GM21576 (cell line): ENCODE results near the gene OR1E2.
"Not testable (repeated sequence)": the region's sequence is repeated elsewhere in the genome, so short reads cannot be mapped to it uniquely, and the experiment has no call there.

Experiments used
- ATAC-seq: cut with Tn5 transposase; IDR thresholded peaks from one replicate; pipeline ENCODE4 v1.9.1; 2021; ENCODE audit warnings: mild to moderate bottlenecking, moderate library complexity; ENCODE audit not compliant: unreplicated experiment

Gene OR1E2

DNA sequence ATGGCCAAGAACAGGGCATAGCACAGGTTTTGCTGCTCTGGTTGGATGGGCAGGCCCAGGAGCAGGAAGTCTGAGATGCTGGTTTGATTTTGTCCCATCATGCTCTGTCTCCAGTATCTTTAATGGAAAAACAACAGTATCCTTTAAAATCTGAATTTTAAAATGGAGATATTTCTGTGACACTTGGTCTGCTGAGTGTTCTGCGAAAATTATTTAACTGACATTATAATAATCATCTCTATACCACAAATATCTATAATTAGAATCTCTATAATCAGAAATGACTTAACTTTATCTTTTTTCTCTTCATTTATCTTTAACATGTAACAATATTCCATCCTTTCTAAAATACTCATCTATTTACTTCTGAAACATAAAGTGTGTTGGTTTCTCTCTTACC lies 35.3 kb downstream of the OR1E2 start, which contains the start of gene OR1E1:
Gene OR1E1, minus strand, starts transcription at position 101 of the 400 bp plus-strand sequence. Its CDS starts 0 bp downstream, at position 101.
- no peak for ATAC-seq

DNA sequence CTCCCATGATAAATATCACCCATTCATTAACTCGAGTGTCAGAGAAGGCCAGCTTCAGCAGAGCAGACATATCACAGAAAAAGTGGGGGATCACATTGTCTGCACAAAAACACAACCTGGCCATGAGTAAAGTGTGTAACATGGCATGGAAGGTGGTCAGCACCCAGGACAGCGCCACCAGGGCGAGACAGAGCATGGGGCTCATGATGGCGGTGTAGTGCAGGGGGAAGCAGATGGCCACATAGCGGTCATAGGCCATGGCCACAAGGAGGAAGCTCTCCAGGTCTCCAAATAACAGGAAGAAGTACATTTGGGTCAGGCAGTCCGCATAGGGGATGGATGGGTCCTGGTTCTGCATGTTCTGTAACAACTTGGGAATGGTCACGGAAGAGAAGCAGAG lies 35.8 kb downstream of the OR1E2 start:
- ATAC-seq = not testable (repeated sequence)

DNA sequence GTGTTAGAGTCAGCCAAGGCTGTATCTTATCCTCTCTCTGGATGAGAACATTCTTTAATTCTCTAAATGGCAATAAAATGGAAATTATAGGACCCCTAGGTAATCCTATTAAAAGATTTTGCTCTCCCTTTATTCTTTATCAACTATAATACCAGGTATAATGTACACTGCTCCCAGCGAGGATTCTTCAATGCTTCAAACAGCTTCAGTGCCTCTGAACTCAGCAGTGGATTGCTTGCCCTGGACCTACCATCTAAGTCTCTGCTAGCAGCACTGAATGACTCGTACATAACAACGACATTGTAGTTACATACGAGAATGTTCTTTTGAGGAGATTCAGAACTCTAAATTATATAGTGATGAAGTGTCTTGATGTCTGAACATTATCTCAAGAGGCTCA lies 43.9 kb downstream of the OR1E2 start:
- no peak for ATAC-seq

GRCh38 chr17:3385869-3386816 lies 47.5 kb downstream of the OR1E2 start, which contains the start of gene OR3A2:
TSS of gene OR3A2 (minus strand) at chr17:3386308.
- no peak for ATAC-seq
